B cell (primary cell): Measurements from ENCODE around the gene COA8. TPM values are rescaled to one million over a fixed set of nuclear protein-coding genes. Genes with fewer than 3 reads are reported as not detected.

ENCODE experiments used
- ATAC-seq: fragments of 200-7000 bp; cut with Tn5 transposase; one replicate; pipeline ENCODE4 v1.10.0; 2021; ENCODE audit warnings: low read depth, mild to moderate bottlenecking, moderate number of reproducible peaks, moderate library complexity
- CTCF ChIA-PET: fragments of 350-600 bp; sonication (Branson Sonifier 250); formaldehyde crosslinking; loops from one replicate; lab custom pipeline; 2021; ENCODE audit warnings: antibody characterized with exemption, inconsistent platforms; lab: Charles Lee
- POLR2A ChIA-PET: fragments of 350-600 bp; sonication (Branson Sonifier 250); formaldehyde crosslinking; loops from one replicate; lab custom pipeline; 2021; ENCODE audit warnings: antibody characterized with exemption; lab: Charles Lee
- DNase-seq: peaks from one replicate; pipeline ENCODE4 v3.0.0; 2013
- H2AFZ ChIP-seq: 2 replicates; pipeline ENCODE4 v1.6.1; 2012; ENCODE audit warnings: mild to moderate bottlenecking, low read depth, low read length; ENCODE audit not compliant: insufficient read depth, poor library complexity, severe bottlenecking
- H3K27ac ChIP-seq, 2 donors: 1 replicate in 1 of 2; 2 replicates in 1 of 2; pipeline ENCODE4 v1.5.1; 2012 to 2013; ENCODE audit warnings: low read length in 2 of 2, mild to moderate bottlenecking in 2 of 2, moderate library complexity in 1 of 2
- H3K27me3 ChIP-seq, 4 experiments: fragments of 200-600 bp in 1 of 4; sonication (generic) in 1 of 4; replicated peaks in 1 of 4; 1 replicate in 2 of 4; 2 replicates in 2 of 4; pipeline versions ENCODE4 v1.6.1 to v1.7.0; 2013 to 2016; ENCODE audit warnings: low read length in 3 of 4, mild to moderate bottlenecking in 2 of 4, mixed read lengths in 1 of 4, moderate library complexity in 1 of 4; ENCODE audit not compliant: insufficient read depth in 4 of 4, control insufficient read depth in 3 of 4; ENCODE audit errors: control extremely low read depth in 1 of 4
- H3K36me3 ChIP-seq, 2 experiments: replicated peaks in 1 of 2; 1 replicate in 1 of 2; 2 replicates in 1 of 2; pipeline versions ENCODE4 v1.6.1 to v1.7.1; 2013; ENCODE audit warnings: low read length in 1 of 2; ENCODE audit not compliant: insufficient read depth in 2 of 2, control insufficient read depth in 1 of 2; ENCODE audit errors: control extremely low read depth in 1 of 2, extremely low read depth in 1 of 2
- H3K4me1 ChIP-seq, 2 donors: fragments of 200-600 bp in 1 of 2; sonication (generic) in 1 of 2; 1 replicate in 1 of 2; 2 replicates in 1 of 2; pipeline versions ENCODE4 v1.5.1 to v1.6.1; 2013 to 2017; ENCODE audit warnings: low read length in 2 of 2; ENCODE audit not compliant: control insufficient read depth in 2 of 2, insufficient read depth in 2 of 2
- H3K4me2 ChIP-seq: replicated peaks from 2 replicates; pipeline ENCODE3; 2012; ENCODE audit warnings: mild to moderate bottlenecking, low read depth, low read length; ENCODE audit not compliant: poor library complexity, severe bottlenecking
- H3K4me3 ChIP-seq, 5 experiments: fragments of 200-600 bp in 1 of 5; sonication (generic) in 1 of 5; 1 replicate in 3 of 5; 2 replicates in 2 of 5; pipeline versions ENCODE4 v1.5.1 to v1.7.0; 2011 to 2016; ENCODE audit warnings: low read length in 4 of 5, mild to moderate bottlenecking in 4 of 5, low read depth in 2 of 5, control low read depth in 1 of 5, moderate library complexity in 1 of 5; ENCODE audit not compliant: insufficient read depth in 1 of 5; ENCODE audit errors: control extremely low read depth in 1 of 5, extremely low read depth in 1 of 5
- H3K79me2 ChIP-seq: fragments of 200-600 bp; sonication (generic); one replicate; pipeline ENCODE4 v1.6.0; 2016; ENCODE audit warnings: low read length; ENCODE audit not compliant: control insufficient read depth, insufficient read depth
- H3K9ac ChIP-seq: fragments of 200-600 bp; sonication (generic); 2 replicates; pipeline ENCODE4 v1.6.1; 2017; ENCODE audit warnings: mild to moderate bottlenecking, low read length, moderate library complexity
- H3K9me3 ChIP-seq, 3 donors: one replicate each; pipeline versions ENCODE4 v1.6.1 to v1.7.1; 2013; ENCODE audit warnings: low read length in 2 of 3; ENCODE audit not compliant: control insufficient read depth in 2 of 3, insufficient read depth in 1 of 3; ENCODE audit errors: control extremely low read depth in 1 of 3
- H4K20me1 ChIP-seq: 2 replicates; pipeline ENCODE4 v1.6.0; 2012; ENCODE audit warnings: mild to moderate bottlenecking, low read length; ENCODE audit not compliant: insufficient read depth, control insufficient read depth, poor library complexity, severe bottlenecking
- H3K27ac Mint-ChIP-seq: one replicate; pipeline ENCODE4 v1.8.0; 2021; ENCODE audit warnings: mixed read lengths
- H3K27me3 Mint-ChIP-seq: one replicate; pipeline ENCODE4 v1.8.0; 2021; ENCODE audit warnings: mixed read lengths
- H3K4me1 Mint-ChIP-seq: one replicate; pipeline ENCODE4 v1.8.0; 2021; ENCODE audit warnings: mixed read lengths
- H3K4me3 Mint-ChIP-seq: one replicate; pipeline ENCODE4 v1.8.0; 2021; ENCODE audit warnings: mixed read lengths
- H3K9me3 Mint-ChIP-seq: one replicate; pipeline ENCODE4 v1.8.0; 2022; ENCODE audit warnings: mixed read lengths; ENCODE audit not compliant: insufficient read depth
- EZH2 ChIP-seq: IDR thresholded peaks from 2 replicates; pipeline ENCODE4 v1.6.1; 2012; ENCODE audit warnings: borderline replicate concordance, low read depth, mild to moderate bottlenecking, moderate library complexity, low read length; ENCODE audit not compliant: insufficient read depth, poor library complexity, severe bottlenecking
- WGBS: methylation state at CpG from one replicate; pipeline ENCODE4 v1.1.5; 2013; ENCODE audit warnings: missing lambda C conversion rate; ENCODE audit not compliant: insufficient coverage; 5-methylcytosine and 5-hydroxymethylcytosine counted together
- intact Hi-C: fragments of 100-400 bp; cut with micrococcal nuclease; formaldehyde crosslinking; loops from one replicate; pipeline ENCODE4 v1.10.0; 2022
- polyA plus RNA-seq: library from polyadenylated mRNA; depleted of rRNA; stranded (reverse); fragments of >200 nt; gene quantifications from 2 replicates; pipeline ENCODE4 v1.2.3, GENCODE V29; 2012
- total RNA-seq, 2 donors: library from RNA; stranded (reverse); fragments of 120-200 nt in 1 of 2; gene quantifications; 1 replicate in 1 of 2; 2 replicates in 1 of 2; pipeline versions ENCODE4 v1.2.3 to v1.2.4, GENCODE V29; 2013 to 2022
- TF ChIP-seq, protein P1 (sequence below): fragments of 200-600 bp; IDR thresholded peaks from one replicate; pipeline ENCODE4 v1.8.0; 2022; ENCODE audit warnings: antibody characterized with exemption, mild to moderate bottlenecking

COA8 gene
- total and polyA plus RNA-seq, 2 donors (not counting 1 experiment from before 2014, with no cell fraction given), result 7.5 to 24.9 TPM

DNA sequence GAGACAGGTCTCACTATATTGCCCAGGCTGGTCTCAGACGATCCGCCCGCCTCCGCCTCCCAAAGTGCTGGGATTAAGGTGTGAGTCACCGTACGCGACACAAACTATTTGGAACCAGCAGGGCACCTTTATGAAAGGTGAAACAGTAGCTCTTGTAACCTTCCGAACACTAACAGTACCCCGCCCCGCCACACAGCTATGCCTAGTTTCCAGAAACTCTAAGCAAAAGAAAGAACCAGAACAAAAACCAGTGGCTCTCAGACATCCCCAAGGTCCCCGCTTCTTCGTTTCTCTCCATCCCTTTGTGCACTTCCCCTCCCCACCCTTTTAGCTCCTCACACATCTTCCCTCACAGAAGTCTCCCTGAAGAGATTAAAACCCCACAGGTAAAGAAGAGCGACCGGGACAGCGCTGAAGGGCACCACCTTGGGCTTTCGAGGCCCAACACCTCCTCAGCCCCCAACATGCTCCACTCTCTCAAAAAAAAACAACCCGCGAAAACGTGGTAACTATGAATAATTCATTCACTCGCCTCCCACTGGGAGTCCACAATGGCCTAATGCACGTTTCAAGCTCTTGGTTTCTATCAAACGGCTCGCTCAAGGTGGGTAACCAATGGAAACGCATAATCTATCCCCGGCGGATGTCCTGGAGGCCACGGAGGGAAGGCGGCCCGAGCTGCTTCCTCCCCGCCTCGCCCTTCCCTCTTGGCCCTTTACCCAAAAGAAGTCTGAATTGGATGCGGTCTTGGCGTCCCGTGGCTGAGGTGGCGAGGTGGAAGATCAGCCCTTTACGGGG lies 1.2 kb upstream of the COA8 start:
- Mint-ChIP-seq H3K27ac (peak overlapping the region; percentile 80), H3K27me3 (no peaks in the 10 kb centered on the region), H3K4me3 (peak overlapping the region; percentile 89), H3K9me3 (no peaks in the 10 kb centered on the region), H3K4me1 (peaks cover 61% of the 10 kb centered on the region)
- CTCF ChIA-PET, result interaction anchor here (1.0 to 1.8 kb wide), 4 partner anchors 34 to 118 kb away, joined by 3 to 6 read pairs (median 4); no protein-coding TSS in a partner anchor
- peak overlapping the region; percentile 93 for H3K9ac ChIP-seq
- DNase-seq (no peak), ATAC-seq (peak; percentile 2)
- 9% methylated on average over 34 of the region's 36 CpGs for WGBS
- peak overlapping the region; percentile 68 to 92 for H3K27ac ChIP-seq
- TF ChIP-seq, protein P1, sequence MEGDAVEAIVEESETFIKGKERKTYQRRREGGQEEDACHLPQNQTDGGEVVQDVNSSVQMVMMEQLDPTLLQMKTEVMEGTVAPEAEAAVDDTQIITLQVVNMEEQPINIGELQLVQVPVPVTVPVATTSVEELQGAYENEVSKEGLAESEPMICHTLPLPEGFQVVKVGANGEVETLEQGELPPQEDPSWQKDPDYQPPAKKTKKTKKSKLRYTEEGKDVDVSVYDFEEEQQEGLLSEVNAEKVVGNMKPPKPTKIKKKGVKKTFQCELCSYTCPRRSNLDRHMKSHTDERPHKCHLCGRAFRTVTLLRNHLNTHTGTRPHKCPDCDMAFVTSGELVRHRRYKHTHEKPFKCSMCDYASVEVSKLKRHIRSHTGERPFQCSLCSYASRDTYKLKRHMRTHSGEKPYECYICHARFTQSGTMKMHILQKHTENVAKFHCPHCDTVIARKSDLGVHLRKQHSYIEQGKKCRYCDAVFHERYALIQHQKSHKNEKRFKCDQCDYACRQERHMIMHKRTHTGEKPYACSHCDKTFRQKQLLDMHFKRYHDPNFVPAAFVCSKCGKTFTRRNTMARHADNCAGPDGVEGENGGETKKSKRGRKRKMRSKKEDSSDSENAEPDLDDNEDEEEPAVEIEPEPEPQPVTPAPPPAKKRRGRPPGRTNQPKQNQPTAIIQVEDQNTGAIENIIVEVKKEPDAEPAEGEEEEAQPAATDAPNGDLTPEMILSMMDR, result no peak
- TF ChIP-seq EZH2, result no peak
- peaks cover 27 to 30% of the 10 kb centered on the region in 2 donors for H3K4me1 ChIP-seq
- peak overlapping the region; percentile 96 for H2AFZ ChIP-seq
- H3K4me2 ChIP-seq, result peak overlapping the region; percentile 96
- peaks cover 83% of the 10 kb centered on the region for H3K79me2 ChIP-seq
- POLR2A ChIA-PET, result interaction anchor here (0.6 to 1.3 kb wide), 4 partner anchors 9 to 227 kb away, joined by 3 to 4 read pairs (median 4); no protein-coding TSS in a partner anchor
- no peaks in the 10 kb centered on the region for H3K27me3 ChIP-seq
- H3K9me3 ChIP-seq, result no peaks in the 10 kb centered on the region
- peak overlapping the region; percentile 28 to 94 (median 92) for H3K4me3 ChIP-seq
- peaks cover 52% of the 10 kb centered on the region for H4K20me1 ChIP-seq
- intact Hi-C loops, result loop anchor here (1.0 to 10.0 kb wide), 7 partner anchors 33 to 359 kb away; partner anchors contain the start of genes EIF5, KLC1, PPP1R13B and TRMT61A
- peaks cover 0 to 30% of the 10 kb centered on the region in 2 experiments for H3K36me3 ChIP-seq

DNA sequence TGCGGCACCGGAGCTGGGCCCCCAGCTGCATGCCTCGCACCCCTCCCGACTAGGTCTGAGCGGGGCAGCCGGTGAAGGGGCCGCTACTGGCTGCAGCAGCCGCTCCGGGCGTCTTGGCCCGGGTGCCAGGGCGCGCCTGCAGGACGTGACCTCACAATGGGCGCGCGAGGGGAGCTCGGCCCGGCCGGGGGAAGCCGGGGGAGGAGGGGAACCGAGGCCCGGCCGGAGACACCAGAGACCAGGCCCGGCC lies 656 bp upstream of the COA8 start:
- ChIA-PET POLR2A (interaction anchor here (0.6 to 1.3 kb wide), 4 partner anchors 9 to 227 kb away, joined by 3 to 4 read pairs (median 4); no protein-coding TSS in a partner anchor), CTCF (interaction anchor here (1.0 to 1.8 kb wide), 4 partner anchors 35 to 118 kb away, joined by 3 to 6 read pairs (median 4); no protein-coding TSS in a partner anchor)
- Histone ChIP-seq H4K20me1 (peaks cover 56% of the 10 kb centered on the region), H3K9ac (peak overlapping the region; percentile 93), H3K36me3 (peaks cover 0 to 31% of the 10 kb centered on the region in 2 experiments), H3K27ac (peak overlapping the region; percentile 68 to 92), H3K4me2 (peak overlapping the region; percentile 96), H3K4me1 (peaks cover 27 to 30% of the 10 kb centered on the region in 2 donors), H3K4me3 (peak overlapping the region; percentile 28 to 94 (median 92)), H3K27me3 (no peaks in the 10 kb centered on the region), H3K9me3 (no peaks in the 10 kb centered on the region), H2AFZ (peak overlapping the region; percentile 96), H3K79me2 (peaks cover 87% of the 10 kb centered on the region)
- Mint-ChIP-seq H3K27me3 (no peaks in the 10 kb centered on the region), H3K27ac (peak overlapping the region; percentile 80), H3K4me1 (peaks cover 58% of the 10 kb centered on the region), H3K4me3 (peak overlapping the region; percentile 89), H3K9me3 (no peaks in the 10 kb centered on the region)
- 0% methylated on average over 25 of the region's 25 CpGs for WGBS
- intact Hi-C loops, result loop anchor here (1.0 to 10.0 kb wide), 7 partner anchors 33 to 359 kb away; partner anchors contain the start of genes EIF5, KLC1, PPP1R13B and TRMT61A
- TF ChIP-seq EZH2, result no peak
- TF ChIP-seq, protein P1, result no peak
- ATAC-seq (no peak), DNase-seq (no peak)
